Osteoblast (primary cell): ENCODE measurements around the gene TRIM27. TPM values are rescaled to one million over a fixed set of nuclear protein-coding genes. Genes with fewer than 3 reads are reported as not detected.
A peak's percentile ranks its signal among the peaks of the same experiment; 100 is the strongest.
"Not testable (repeated sequence)": the region's sequence is repeated elsewhere in the genome, so short reads cannot be mapped to it uniquely, and the experiment has no call there.

Source experiments
- DNase-seq: peaks from one replicate; pipeline ENCODE4 v3.0.0; 2011; ENCODE audit warnings: low spot score, mixed read lengths; ENCODE audit not compliant: insufficient read length; ENCODE audit errors: missing footprints
- H2AFZ ChIP-seq: 2 replicates; pipeline ENCODE4 v1.6.0; 2011; ENCODE audit warnings: mild to moderate bottlenecking, low read length
- H3K27ac ChIP-seq: 2 replicates; pipeline ENCODE4 v1.5.1; 2011; ENCODE audit warnings: mild to moderate bottlenecking, low read depth, low read length, moderate library complexity
- H3K27me3 ChIP-seq: 2 replicates; pipeline ENCODE4 v1.6.0; 2012; ENCODE audit warnings: mild to moderate bottlenecking, control low read depth, inconsistent platforms, low read length, moderate library complexity; ENCODE audit not compliant: insufficient read depth
- H3K36me3 ChIP-seq: 2 replicates; pipeline ENCODE4 v1.5.1; 2011; ENCODE audit warnings: mild to moderate bottlenecking, low read length, control low read depth, moderate library complexity; ENCODE audit not compliant: insufficient read depth
- H3K4me1 ChIP-seq: 2 replicates; pipeline ENCODE4 v1.5.1; 2011; ENCODE audit warnings: mild to moderate bottlenecking, low read length, control low read depth, moderate library complexity; ENCODE audit not compliant: insufficient read depth
- H3K4me2 ChIP-seq: 2 replicates; pipeline ENCODE4 v1.6.0; 2011; ENCODE audit warnings: mild to moderate bottlenecking, low read length; ENCODE audit not compliant: insufficient read depth
- H3K4me3 ChIP-seq: fragments of 200-600 bp; sonication (generic); 3 replicates; pipeline ENCODE4 v1.5.1; 2012; ENCODE audit warnings: mild to moderate bottlenecking, low read length, inconsistent platforms; ENCODE audit not compliant: insufficient read depth
- H3K79me2 ChIP-seq: 2 replicates; pipeline ENCODE4 v1.6.0; 2012; ENCODE audit warnings: mild to moderate bottlenecking, low read length, control low read depth, inconsistent platforms; ENCODE audit not compliant: insufficient read depth
- H3K9me3 ChIP-seq: 2 replicates; pipeline ENCODE4 v1.5.1; 2011; ENCODE audit warnings: low read depth, low read length, control low read depth
- H4K20me1 ChIP-seq: 2 replicates; pipeline ENCODE4 v1.6.0; 2012; ENCODE audit warnings: mild to moderate bottlenecking, low read length, control low read depth; ENCODE audit not compliant: insufficient read depth
- CTCF ChIP-seq: IDR thresholded peaks from 2 replicates; pipeline ENCODE4 v1.5.1; 2011; ENCODE audit warnings: mild to moderate bottlenecking, low read depth, low read length, moderate library complexity; ENCODE audit errors: extremely low read depth
- total RNA-seq: library from RNA; depleted of rRNA; stranded (reverse); fragments of >200 nt; gene quantifications from 2 replicates; pipeline ENCODE4 v1.2.3, GENCODE V29; 2012

TRIM27 gene
- total RNA-seq, 1 donor, result 53.6 TPM

DNA sequence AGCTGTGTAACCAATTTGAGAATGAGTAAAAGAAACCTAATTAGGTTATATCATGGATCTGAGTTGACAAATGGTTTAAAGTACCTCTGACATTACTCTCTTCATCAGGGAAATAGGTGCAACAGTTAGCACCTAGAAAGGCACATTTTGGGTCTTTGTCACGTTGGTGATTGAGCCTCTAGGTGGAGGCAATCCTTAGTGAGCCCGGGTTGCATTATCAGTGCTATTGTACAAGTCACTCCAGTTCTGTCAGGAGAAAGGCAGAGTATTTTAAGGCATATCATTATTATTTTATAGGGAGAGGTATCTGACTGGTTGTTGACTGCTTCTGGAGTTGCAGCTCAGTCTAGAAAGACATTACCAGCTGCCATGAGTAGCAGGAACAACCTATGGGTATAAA lies 54.9 kb downstream of the TRIM27 start:
- Histone ChIP-seq H4K20me1 (no peaks in the 10 kb centered on the region), H3K4me3 (no peak overlapping the region), H3K4me1 (peaks cover 6% of the 10 kb centered on the region), H3K36me3 (no peaks in the 10 kb centered on the region), H3K79me2 (no peaks in the 10 kb centered on the region), H3K4me2 (no peak overlapping the region), H3K9me3 (no peaks in the 10 kb centered on the region), H3K27me3 (no peaks in the 10 kb centered on the region), H3K27ac (no peak overlapping the region), H2AFZ (no peak overlapping the region)
- peak; percentile 69 for DNase-seq
- no peak for TF ChIP-seq CTCF

GRCh38 chr6:28867086-28867409 lies 56.7 kb downstream of the TRIM27 start:
- H3K9me3 ChIP-seq, result no peaks in the 10 kb centered on the region
- H3K4me2 ChIP-seq, result peak overlapping the region; percentile 77
- no peaks in the 10 kb centered on the region for H4K20me1 ChIP-seq
- peak overlapping the region; percentile 75 for H2AFZ ChIP-seq
- no peaks in the 10 kb centered on the region for H3K27me3 ChIP-seq
- H3K27ac ChIP-seq, result no peak overlapping the region
- DNase-seq, result no peak
- TF ChIP-seq CTCF, result no peak
- peak overlapping the region; percentile 76 for H3K4me3 ChIP-seq
- H3K79me2 ChIP-seq, result no peaks in the 10 kb centered on the region
- peaks cover 9% of the 10 kb centered on the region for H3K4me1 ChIP-seq
- no peaks in the 10 kb centered on the region for H3K36me3 ChIP-seq

GRCh38 chr6:28866205-28867085 lies 57.3 kb downstream of the TRIM27 start:
- H2AFZ ChIP-seq, result peak overlapping the region; percentile 75
- H4K20me1 ChIP-seq, H3K9me3 ChIP-seq, H3K27ac ChIP-seq, H3K36me3 ChIP-seq, H3K79me2 ChIP-seq, H3K27me3 ChIP-seq, H3K4me1 ChIP-seq: not testable (repeated sequence)
- DNase-seq, result peak; percentile 62
- H3K4me3 ChIP-seq, result peak overlapping the region; percentile 76
- peak overlapping the region; percentile 77 for H3K4me2 ChIP-seq

DNA sequence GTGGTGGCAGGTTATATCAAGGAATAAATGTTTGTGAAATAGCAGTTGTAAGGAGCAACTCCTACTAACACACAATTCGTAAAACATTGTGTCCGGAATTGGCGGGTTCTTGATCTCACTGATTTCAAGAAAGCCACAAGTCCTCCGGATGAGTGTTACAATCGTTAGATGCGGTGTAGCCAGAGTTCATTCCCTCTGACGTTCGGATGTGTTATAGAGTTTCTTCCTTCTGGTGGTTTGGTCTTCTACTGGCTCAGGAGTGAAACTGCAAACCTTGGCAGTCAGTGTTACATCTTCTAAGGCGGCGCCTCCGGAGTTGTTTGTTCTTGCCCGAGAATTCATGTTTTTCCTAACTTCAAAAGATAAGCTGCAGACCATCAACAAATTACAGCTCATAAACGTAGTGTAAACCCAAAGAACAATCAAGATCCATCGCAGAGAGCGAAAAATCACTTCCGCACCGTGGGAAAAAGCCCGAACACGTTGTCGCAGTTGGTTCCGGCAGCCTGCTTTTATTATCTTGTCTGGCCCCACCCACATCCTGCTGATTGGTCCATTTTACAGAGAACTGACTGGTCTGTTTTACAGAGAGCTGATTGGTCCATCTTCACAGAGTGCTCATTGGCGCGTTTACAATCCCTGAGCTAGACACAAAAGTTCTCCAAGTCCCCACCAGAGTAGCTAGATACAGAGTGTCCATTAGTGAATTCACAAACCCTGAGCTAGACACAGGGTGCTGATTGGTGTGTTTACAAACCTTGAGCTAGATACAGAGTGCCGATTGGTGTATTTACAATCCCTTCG lies 58.2 kb downstream of the TRIM27 start:
- Histone ChIP-seq H3K27ac (no peak overlapping the region), H3K4me2 (no peak overlapping the region), H2AFZ (no peak overlapping the region), H3K4me1 (peaks cover 9% of the 10 kb centered on the region), H3K9me3 (no peaks in the 10 kb centered on the region), H3K36me3 (no peaks in the 10 kb centered on the region), H3K4me3 (no peak overlapping the region), H3K79me2 (no peaks in the 10 kb centered on the region), H3K27me3 (no peaks in the 10 kb centered on the region), H4K20me1 (no peaks in the 10 kb centered on the region)
- no peak for DNase-seq
- TF ChIP-seq CTCF, result no peak
